ENCODE data around the gene MAG. TPM values are rescaled to one million over a fixed set of nuclear protein-coding genes. Genes with fewer than 3 reads are reported as not detected.

Gene MAG
- total RNA-seq, 1 donor from 2014 or later: 1.6 TPM

- Histone ChIP-seq H3K9ac (ENCODE audit: low read depth in 1 of 3, low read length in 3 of 3) (no peak overlapping the region), H3K27ac (ENCODE audit: low read depth, low read length) (no peak overlapping the region), H3K27me3 (ENCODE audit: control insufficient read depth in 3 of 3, insufficient read depth in 3 of 3, low read length in 3 of 3) (peaks cover 14 to 26% (median 21%) of the 10 kb centered on the region in 3 donors), H3K4me1 (ENCODE audit: control insufficient read depth in 3 of 3, insufficient read depth in 3 of 3, low read length in 3 of 3) (no peaks in the 10 kb centered on the region), H3K4me3 (ENCODE audit: low read length in 3 of 3) (no peak overlapping the region), H3K36me3 (ENCODE audit: control insufficient read depth in 3 of 3, insufficient read depth in 3 of 3, low read length in 3 of 3) (no peaks in the 10 kb centered on the region), H3K9me3 (ENCODE audit: control insufficient read depth in 3 of 3, low read length in 3 of 3) (no peaks in the 10 kb centered on the region)
Observed at GRCh38 chr19:35341565-35342225, 49.7 kb downstream of the MAG start.

GRCh38 chr19:35342430-35342829, 50.5 kb downstream of the MAG start:
- Histone ChIP-seq H3K27me3 (ENCODE audit: control insufficient read depth in 3 of 3, insufficient read depth in 3 of 3, low read length in 3 of 3) (peaks cover 14 to 26% (median 23%) of the 10 kb centered on the region in 3 donors), H3K36me3 (ENCODE audit: control insufficient read depth in 3 of 3, insufficient read depth in 3 of 3, low read length in 3 of 3) (no peaks in the 10 kb centered on the region), H3K27ac (ENCODE audit: low read depth, low read length) (no peak overlapping the region), H3K9ac (ENCODE audit: low read depth in 1 of 3, low read length in 3 of 3) (no peak overlapping the region), H3K4me3 (ENCODE audit: low read length in 3 of 3) (no peak overlapping the region), H3K4me1 (ENCODE audit: control insufficient read depth in 3 of 3, insufficient read depth in 3 of 3, low read length in 3 of 3) (no peaks in the 10 kb centered on the region), H3K9me3 (ENCODE audit: control insufficient read depth in 3 of 3, low read length in 3 of 3) (no peaks in the 10 kb centered on the region)

- H3K36me3 ChIP-seq (ENCODE audit: control insufficient read depth in 3 of 3, insufficient read depth in 3 of 3, low read length in 3 of 3): no peaks in the 10 kb centered on the region
- no peaks in the 10 kb centered on the region for H3K9me3 ChIP-seq (ENCODE audit: control insufficient read depth in 3 of 3, low read length in 3 of 3)
- peaks cover 0 to 3% (median 0%) of the 10 kb centered on the region in 3 donors for H3K4me1 ChIP-seq (ENCODE audit: control insufficient read depth in 3 of 3, insufficient read depth in 3 of 3, low read length in 3 of 3)
- H3K27ac ChIP-seq (ENCODE audit: low read depth, low read length): no peak overlapping the region
- no peak overlapping the region for H3K9ac ChIP-seq (ENCODE audit: low read depth in 1 of 3, low read length in 3 of 3)
- H3K27me3 ChIP-seq (ENCODE audit: control insufficient read depth in 3 of 3, insufficient read depth in 3 of 3, low read length in 3 of 3): peaks cover 14 to 37% (median 25%) of the 10 kb centered on the region in 3 donors
- H3K4me3 ChIP-seq (ENCODE audit: low read length in 3 of 3): no peak overlapping the region
Observed at GRCh38 chr19:35344511-35345031, 52.6 kb downstream of the MAG start.

GRCh38 chr19:35345671-35346111, 53.7 kb downstream of the MAG start:
- no peak overlapping the region for H3K4me3 ChIP-seq (ENCODE audit: low read length in 3 of 3)
- H3K27me3 ChIP-seq (ENCODE audit: control insufficient read depth in 3 of 3, insufficient read depth in 3 of 3, low read length in 3 of 3): peaks cover 14 to 37% (median 31%) of the 10 kb centered on the region in 3 donors
- H3K9me3 ChIP-seq (ENCODE audit: control insufficient read depth in 3 of 3, low read length in 3 of 3): no peaks in the 10 kb centered on the region
- H3K36me3 ChIP-seq (ENCODE audit: control insufficient read depth in 3 of 3, insufficient read depth in 3 of 3, low read length in 3 of 3): no peaks in the 10 kb centered on the region
- H3K4me1 ChIP-seq (ENCODE audit: control insufficient read depth in 3 of 3, insufficient read depth in 3 of 3, low read length in 3 of 3): peaks cover 0 to 3% (median 0%) of the 10 kb centered on the region in 3 donors
- no peak overlapping the region for H3K27ac ChIP-seq (ENCODE audit: low read depth, low read length)
- no peak overlapping the region for H3K9ac ChIP-seq (ENCODE audit: low read depth in 1 of 3, low read length in 3 of 3)

GRCh38 chr19:35346193-35347052, 54.5 kb downstream of the MAG start:
- Histone ChIP-seq H3K4me1 (ENCODE audit: control insufficient read depth in 3 of 3, insufficient read depth in 3 of 3, low read length in 3 of 3) (peaks cover 0 to 3% (median 0%) of the 10 kb centered on the region in 3 donors), H3K9ac (ENCODE audit: low read depth in 1 of 3, low read length in 3 of 3) (no peak overlapping the region), H3K27me3 (ENCODE audit: control insufficient read depth in 3 of 3, insufficient read depth in 3 of 3, low read length in 3 of 3) (peaks cover 14 to 37% (median 31%) of the 10 kb centered on the region in 3 donors), H3K36me3 (ENCODE audit: control insufficient read depth in 3 of 3, insufficient read depth in 3 of 3, low read length in 3 of 3) (no peaks in the 10 kb centered on the region), H3K4me3 (ENCODE audit: low read length in 3 of 3) (no peak overlapping the region), H3K27ac (ENCODE audit: low read depth, low read length) (no peak overlapping the region), H3K9me3 (ENCODE audit: control insufficient read depth in 3 of 3, low read length in 3 of 3) (no peaks in the 10 kb centered on the region)

- Histone ChIP-seq H3K9me3 (ENCODE audit: control insufficient read depth in 3 of 3, low read length in 3 of 3) (no peaks in the 10 kb centered on the region), H3K36me3 (ENCODE audit: control insufficient read depth in 3 of 3, insufficient read depth in 3 of 3, low read length in 3 of 3) (no peaks in the 10 kb centered on the region), H3K27ac (ENCODE audit: low read depth, low read length) (no peak within 1 kb of the TSS), H3K27me3 (ENCODE audit: control insufficient read depth in 3 of 3, insufficient read depth in 3 of 3, low read length in 3 of 3) (peaks cover 13 to 42% (median 40%) of the 10 kb centered on the region in 3 donors), H3K9ac (ENCODE audit: low read depth in 1 of 3, low read length in 3 of 3) (no peak within 1 kb of the TSS), H3K4me3 (ENCODE audit: low read length in 3 of 3) (no peak within 1 kb of the TSS), H3K4me1 (ENCODE audit: control insufficient read depth in 3 of 3, insufficient read depth in 3 of 3, low read length in 3 of 3) (peaks cover 0 to 3% (median 0%) of the 10 kb centered on the region in 3 donors)
Observed at GRCh38 chr19:35347171-35347929, 55.4 kb downstream of the MAG start, which contains the start of gene FFAR1. TSS of gene FFAR1 (plus strand) at chr19:35347902. CDS start at chr19:35351552, 3,650 bp downstream.

GRCh38 chr19:35347930-35348298, 56.0 kb downstream of the MAG start:
- Histone ChIP-seq H3K36me3 (ENCODE audit: control insufficient read depth in 3 of 3, insufficient read depth in 3 of 3, low read length in 3 of 3) (no peaks in the 10 kb centered on the region), H3K9ac (ENCODE audit: low read depth in 1 of 3, low read length in 3 of 3) (no peak overlapping the region), H3K4me3 (ENCODE audit: low read length in 3 of 3) (no peak overlapping the region), H3K4me1 (ENCODE audit: control insufficient read depth in 3 of 3, insufficient read depth in 3 of 3, low read length in 3 of 3) (peaks cover 0 to 3% (median 0%) of the 10 kb centered on the region in 3 donors), H3K27ac (ENCODE audit: low read depth, low read length) (no peak overlapping the region), H3K9me3 (ENCODE audit: control insufficient read depth in 3 of 3, low read length in 3 of 3) (no peaks in the 10 kb centered on the region), H3K27me3 (ENCODE audit: control insufficient read depth in 3 of 3, insufficient read depth in 3 of 3, low read length in 3 of 3) (peaks cover 15 to 44% (median 43%) of the 10 kb centered on the region in 3 donors)

- Histone ChIP-seq H3K4me1 (ENCODE audit: control insufficient read depth in 3 of 3, insufficient read depth in 3 of 3, low read length in 3 of 3) (peaks cover 0 to 3% (median 0%) of the 10 kb centered on the region in 3 donors), H3K9me3 (ENCODE audit: control insufficient read depth in 3 of 3, low read length in 3 of 3) (no peaks in the 10 kb centered on the region), H3K36me3 (ENCODE audit: control insufficient read depth in 3 of 3, insufficient read depth in 3 of 3, low read length in 3 of 3) (no peaks in the 10 kb centered on the region), H3K4me3 (ENCODE audit: low read length in 3 of 3) (no peak overlapping the region), H3K27me3 (ENCODE audit: control insufficient read depth in 3 of 3, insufficient read depth in 3 of 3, low read length in 3 of 3) (peaks cover 12 to 50% (median 43%) of the 10 kb centered on the region in 3 donors), H3K27ac (ENCODE audit: low read depth, low read length) (no peak overlapping the region), H3K9ac (ENCODE audit: low read depth in 1 of 3, low read length in 3 of 3) (no peak overlapping the region)
Observed at GRCh38 chr19:35348911-35349611, 57.1 kb downstream of the MAG start.
